ENCODE measurements around the gene DYNLT4.
A peak's percentile ranks its signal among the peaks of the same experiment; 100 is the strongest.

GRCh38 chr1:44808063-44808937 is 1.1 kb upstream of the DYNLT4 start, which contains the start of gene BTBD19:
- no peak for TF ChIP-seq CTCF (IDR thresholded peaks at IDR 0.05)
- TF ChIP-seq POLR2A (IDR thresholded peaks at IDR 0.05) = peak in 2 of 4 donors; percentile 2 to 5
